Endothelial cell of umbilical vein (primary cell): ENCODE data around the gene RANBP3L. TPM values are rescaled to one million over a fixed set of nuclear protein-coding genes. Genes with fewer than 3 reads are reported as not detected.

Source experiments
- polyA plus RNA-seq, 4 experiments: library from polyadenylated mRNA; depleted of rRNA in 3 of 4; stranded (reverse) in 3 of 4; unstranded in 1 of 4; fragments of >200 nt; gene quantifications; 2 replicates each; pipeline versions ENCODE4 v1.2.1 to v1.2.3, GENCODE V29; 2011 to 2012; ENCODE audit warnings: missing spikeins in 1 of 4
- total RNA-seq: library from RNA; stranded (reverse); gene quantifications from 2 replicates; pipeline ENCODE4 v1.2.3, GENCODE V29; 2021

RANBP3L gene
- total and polyA plus RNA-seq, 2 donors (not counting 3 experiments of a cell fraction or from before 2014, with no cell fraction given) = not detected

Other genes with a start within 250 kb of the RANBP3L start
- not detected in 2 replicates for gene UGT3A2, start 235.0 kb downstream of the RANBP3L start, total RNA-seq
- gene UGT3A2, start 235.0 kb downstream of the RANBP3L start, polyA plus RNA-seq = not detected in 2 replicates
- gene LMBRD2, start 150.0 kb downstream of the RANBP3L start, total RNA-seq = 5.2 and 6.6 TPM in 2 replicates
- gene LMBRD2, start 150.0 kb downstream of the RANBP3L start, polyA plus RNA-seq = 1.0 and 1.2 TPM in 2 replicates
- 40.9 and 42.0 TPM in 2 replicates for gene SKP2, start 149.8 kb downstream of the RANBP3L start, total RNA-seq
- gene SKP2, start 149.8 kb downstream of the RANBP3L start, polyA plus RNA-seq = 9.8 and 12.5 TPM in 2 replicates
- 18.2 and 20.3 TPM in 2 replicates for gene NADK2, start 60.0 kb downstream of the RANBP3L start, total RNA-seq
- gene NADK2, start 60.0 kb downstream of the RANBP3L start, polyA plus RNA-seq = 3.6 and 4.0 TPM in 2 replicates